ENCODE measurements around the gene MIB1. TPM values are rescaled to one million over a fixed set of nuclear protein-coding genes. Genes with fewer than 3 reads are reported as not detected.

MIB1 gene
- total and polyA plus RNA-seq, 2 donors (not counting 1 experiment from before 2014, with no cell fraction given), result 1.8 to 25.5 TPM

DNA sequence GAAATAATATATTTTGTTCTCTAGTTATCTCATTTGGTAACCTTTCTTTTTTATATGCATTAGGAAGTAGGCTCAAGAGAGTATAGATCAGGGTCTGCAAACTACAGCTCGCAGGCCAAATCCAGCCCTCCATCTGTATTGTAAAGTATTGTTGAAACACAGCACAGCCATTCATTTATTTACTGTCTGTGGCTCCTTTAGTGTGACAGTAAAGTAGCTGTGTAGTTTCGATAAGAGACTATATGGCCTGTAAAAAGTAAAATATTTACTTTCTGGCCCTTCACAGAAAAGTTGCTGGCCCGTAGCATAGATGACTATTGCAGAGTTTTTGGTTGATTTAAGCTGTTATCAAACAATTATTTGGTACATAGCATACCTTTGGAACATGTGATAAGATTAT, 67.6 kb downstream of the MIB1 start:
- peaks cover 0 to 7% (median 4%) of the 10 kb centered on the region in 3 donors for H3K9me3 ChIP-seq (ENCODE audit: control extremely low read depth in 1 of 3, control insufficient read depth in 2 of 3, insufficient read depth in 1 of 3, low read length in 2 of 3)
- H3K4me3 ChIP-seq (ENCODE audit: control extremely low read depth in 1 of 5, extremely low read depth in 1 of 5, insufficient read depth in 1 of 5, low read depth in 2 of 5, low read length in 4 of 5), result no peak overlapping the region
- H3K27ac ChIP-seq (ENCODE audit: low read length in 2 of 2), result no peak overlapping the region
- no peaks in the 10 kb centered on the region for H3K27me3 Mint-ChIP-seq
- no peak overlapping the region for H3K9ac ChIP-seq (ENCODE audit: low read length)
- no peak for TF ChIP-seq CTCF (IDR thresholded peaks at IDR 0.05)
- TF ChIP-seq EZH2 (IDR thresholded peaks at IDR 0.05; ENCODE audit: borderline replicate concordance, insufficient read depth, low read depth, low read length, poor library complexity, severe bottlenecking), result no peak
- no peak overlapping the region for H3K4me2 ChIP-seq (replicated peaks; ENCODE audit: low read depth, low read length, poor library complexity, severe bottlenecking)
- no peak overlapping the region for H3K27ac Mint-ChIP-seq
- WGBS (ENCODE audit: insufficient coverage), result no CpG with 5 or more reads among the region's 3 CpGs
- no peak overlapping the region for H3K4me3 Mint-ChIP-seq
- intact Hi-C loops (cut with micrococcal nuclease), result loop anchor here (5.0 kb wide), 1 partner anchor 51 kb away; no protein-coding TSS in a partner anchor
- H3K4me1 Mint-ChIP-seq, result no peaks in the 10 kb centered on the region
- H3K4me1 ChIP-seq (ENCODE audit: control insufficient read depth in 2 of 2, insufficient read depth in 2 of 2, low read length in 2 of 2), result no peaks in the 10 kb centered on the region
- H3K36me3 ChIP-seq (replicated peaks in 1 of 2; ENCODE audit: control extremely low read depth in 1 of 2, control insufficient read depth in 1 of 2, extremely low read depth in 1 of 2, insufficient read depth in 2 of 2, low read length in 1 of 2), result peaks cover 6 to 18% of the 10 kb centered on the region in 2 experiments
- ATAC-seq (ENCODE audit: low read depth), result no peak
- H2AFZ ChIP-seq (ENCODE audit: insufficient read depth, low read depth, low read length, poor library complexity, severe bottlenecking), result no peak overlapping the region
- ChIA-PET POLR2A (no interaction called here), CTCF (no interaction called here)
- H4K20me1 ChIP-seq (ENCODE audit: control insufficient read depth, insufficient read depth, low read length, poor library complexity, severe bottlenecking), result no peaks in the 10 kb centered on the region
- no peaks in the 10 kb centered on the region for H3K79me2 ChIP-seq (ENCODE audit: control insufficient read depth, insufficient read depth, low read length)
- H3K27me3 ChIP-seq (replicated peaks in 1 of 4; ENCODE audit: control extremely low read depth in 1 of 4, control insufficient read depth in 3 of 4, insufficient read depth in 4 of 4, low read length in 3 of 4), result no peaks in the 10 kb centered on the region
- no peaks in the 10 kb centered on the region for H3K9me3 Mint-ChIP-seq (ENCODE audit: insufficient read depth)
- no peak for DNase-seq

DNA sequence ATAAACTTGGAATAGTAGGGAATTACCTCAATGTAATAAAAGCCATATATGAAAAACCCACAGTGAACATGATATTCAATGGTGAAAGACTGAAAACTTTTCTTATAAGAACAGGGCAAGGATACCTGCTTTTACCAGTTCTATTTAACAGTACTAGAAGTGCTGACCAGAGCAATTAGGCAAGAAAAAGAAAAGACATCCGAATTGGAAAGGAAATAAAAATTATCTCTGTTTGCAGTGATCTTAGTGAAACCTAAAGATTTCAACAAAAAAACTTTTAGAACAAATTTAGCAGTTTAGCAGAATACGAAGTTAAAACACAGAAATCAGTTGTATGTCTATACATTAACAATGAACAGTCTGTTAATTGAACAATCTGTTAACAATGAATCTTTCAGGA, 69.1 kb downstream of the MIB1 start:
- no peak for ATAC-seq (ENCODE audit: low read depth)
- no peaks in the 10 kb centered on the region for H3K79me2 ChIP-seq (ENCODE audit: control insufficient read depth, insufficient read depth, low read length)
- H3K4me3 ChIP-seq (ENCODE audit: control extremely low read depth in 1 of 5, extremely low read depth in 1 of 5, insufficient read depth in 1 of 5, low read depth in 2 of 5, low read length in 4 of 5), result no peak overlapping the region
- no peak overlapping the region for H3K9ac ChIP-seq (ENCODE audit: low read length)
- TF ChIP-seq CTCF (IDR thresholded peaks at IDR 0.05), result no peak
- TF ChIP-seq EZH2 (IDR thresholded peaks at IDR 0.05; ENCODE audit: borderline replicate concordance, insufficient read depth, low read depth, low read length, poor library complexity, severe bottlenecking), result no peak
- ChIA-PET CTCF (no interaction called here), POLR2A (no interaction called here)
- Mint-ChIP-seq H3K27me3 (no peaks in the 10 kb centered on the region), H3K4me1 (no peaks in the 10 kb centered on the region), H3K4me3 (no peak overlapping the region), H3K27ac (no peak overlapping the region), H3K9me3 (ENCODE audit: insufficient read depth) (no peaks in the 10 kb centered on the region)
- H3K27me3 ChIP-seq (replicated peaks in 1 of 4; ENCODE audit: control extremely low read depth in 1 of 4, control insufficient read depth in 3 of 4, insufficient read depth in 4 of 4, low read length in 3 of 4), result no peaks in the 10 kb centered on the region
- no peaks in the 10 kb centered on the region for H4K20me1 ChIP-seq (ENCODE audit: control insufficient read depth, insufficient read depth, low read length, poor library complexity, severe bottlenecking)
- no peak overlapping the region for H2AFZ ChIP-seq (ENCODE audit: insufficient read depth, low read depth, low read length, poor library complexity, severe bottlenecking)
- H3K4me2 ChIP-seq (replicated peaks; ENCODE audit: low read depth, low read length, poor library complexity, severe bottlenecking), result no peak overlapping the region
- no peak for DNase-seq
- no CpG with 5 or more reads among the region's 2 CpGs for WGBS (ENCODE audit: insufficient coverage)
- H3K36me3 ChIP-seq (replicated peaks in 1 of 2; ENCODE audit: control extremely low read depth in 1 of 2, control insufficient read depth in 1 of 2, extremely low read depth in 1 of 2, insufficient read depth in 2 of 2, low read length in 1 of 2), result peaks cover 3 to 18% of the 10 kb centered on the region in 2 experiments
- H3K9me3 ChIP-seq (ENCODE audit: control extremely low read depth in 1 of 3, control insufficient read depth in 2 of 3, insufficient read depth in 1 of 3, low read length in 2 of 3), result peaks cover 0 to 7% (median 4%) of the 10 kb centered on the region in 3 donors
- intact Hi-C loops (cut with micrococcal nuclease), result loop anchor here (5.0 kb wide), 1 partner anchor 52 kb away; no protein-coding TSS in a partner anchor
- no peaks in the 10 kb centered on the region for H3K4me1 ChIP-seq (ENCODE audit: control insufficient read depth in 2 of 2, insufficient read depth in 2 of 2, low read length in 2 of 2)
- no peak overlapping the region for H3K27ac ChIP-seq (ENCODE audit: low read length in 2 of 2)
